Activated B cell treated with CpG ODN at 0.5 μM for 24 hours (primary cell): Measurements from ENCODE around the gene SGSM2. TPM values are rescaled to one million over a fixed set of nuclear protein-coding genes. Genes with fewer than 3 reads are reported as not detected.

Experiments
- ATAC-seq: fragments of 200-7000 bp; cut with Tn5 transposase; one replicate; pipeline ENCODE4 v1.10.0; 2021; ENCODE audit warnings: low read depth, mild to moderate bottlenecking, moderate library complexity
- CTCF ChIA-PET: fragments of 350-600 bp; sonication (Branson Sonifier 250); formaldehyde crosslinking; loops from one replicate; lab custom pipeline; 2021; ENCODE audit warnings: antibody characterized with exemption; lab: Charles Lee
- POLR2A ChIA-PET: fragments of 350-600 bp; sonication (Branson Sonifier 250); formaldehyde crosslinking; loops from one replicate; lab custom pipeline; 2021; ENCODE audit warnings: antibody characterized with exemption; lab: Charles Lee
- DNase-seq: peaks from one replicate; pipeline ENCODE4 v3.0.0; 2022
- H3K27ac Mint-ChIP-seq: one replicate; pipeline ENCODE4 v1.8.0; 2020; ENCODE audit warnings: mixed read lengths
- H3K27me3 Mint-ChIP-seq: one replicate; pipeline ENCODE4 v1.8.0; 2021; ENCODE audit warnings: mixed read lengths
- H3K36me3 Mint-ChIP-seq: one replicate; pipeline ENCODE4 v1.8.0; 2021; ENCODE audit warnings: low read depth, mixed read lengths
- H3K4me1 Mint-ChIP-seq: one replicate; pipeline ENCODE4 v1.8.0; 2021; ENCODE audit warnings: mixed read lengths
- H3K4me3 Mint-ChIP-seq: one replicate; pipeline ENCODE4 v1.8.0; 2020; ENCODE audit warnings: mild to moderate bottlenecking, mixed read lengths
- H3K9me3 Mint-ChIP-seq: one replicate; pipeline ENCODE4 v1.8.0; 2020; ENCODE audit warnings: mixed read lengths
- intact Hi-C: fragments of 100-400 bp; cut with micrococcal nuclease; formaldehyde crosslinking; loops from one replicate; pipeline ENCODE4 v1.15.1; 2024
- total RNA-seq: library from RNA; stranded (reverse); gene quantifications from 2 replicates; pipeline ENCODE4 v1.2.3, GENCODE V29; 2022
- TF ChIP-seq, protein P1 (sequence below): fragments of 200-600 bp; IDR thresholded peaks from one replicate; pipeline ENCODE4 v1.8.0; 2022; ENCODE audit warnings: antibody characterized with exemption, mild to moderate bottlenecking

SGSM2 gene
- total RNA-seq, 1 donor from 2014 or later: 60.5 TPM

DNA sequence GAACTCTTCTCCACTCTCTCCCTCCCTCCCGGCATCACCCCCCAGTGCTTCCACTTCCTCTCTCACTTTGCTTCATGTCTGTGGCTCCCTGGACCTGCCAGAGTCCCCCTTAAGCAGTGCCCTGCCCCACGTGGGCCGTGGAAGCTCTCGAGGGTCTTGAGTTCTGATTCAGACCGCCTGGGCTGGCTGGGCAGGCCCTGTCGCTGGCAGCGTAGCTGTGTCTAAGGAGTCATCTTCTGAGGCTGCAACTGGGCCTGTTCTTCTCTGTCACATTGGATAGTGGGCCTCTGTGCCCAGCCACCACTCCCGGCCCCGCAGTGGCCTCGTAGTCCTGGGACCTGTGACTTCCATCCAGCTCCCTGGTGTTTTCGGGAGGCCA, 32.9 kb downstream of the SGSM2 start:
- ChIA-PET CTCF (interaction anchor here (3.4 kb wide), 1 partner anchor 46 kb away, joined by 12 read pairs; no protein-coding TSS in a partner anchor), POLR2A (no interaction called here)
- peaks cover 31% of the 10 kb centered on the region for H3K36me3 Mint-ChIP-seq
- no peaks in the 10 kb centered on the region for H3K9me3 Mint-ChIP-seq
- ATAC-seq (no peak), DNase-seq (no peak)
- no peak overlapping the region for H3K4me3 Mint-ChIP-seq
- no peaks in the 10 kb centered on the region for H3K27me3 Mint-ChIP-seq
- no peak overlapping the region for H3K27ac Mint-ChIP-seq
- H3K4me1 Mint-ChIP-seq: no peaks in the 10 kb centered on the region
- TF ChIP-seq, protein P1, sequence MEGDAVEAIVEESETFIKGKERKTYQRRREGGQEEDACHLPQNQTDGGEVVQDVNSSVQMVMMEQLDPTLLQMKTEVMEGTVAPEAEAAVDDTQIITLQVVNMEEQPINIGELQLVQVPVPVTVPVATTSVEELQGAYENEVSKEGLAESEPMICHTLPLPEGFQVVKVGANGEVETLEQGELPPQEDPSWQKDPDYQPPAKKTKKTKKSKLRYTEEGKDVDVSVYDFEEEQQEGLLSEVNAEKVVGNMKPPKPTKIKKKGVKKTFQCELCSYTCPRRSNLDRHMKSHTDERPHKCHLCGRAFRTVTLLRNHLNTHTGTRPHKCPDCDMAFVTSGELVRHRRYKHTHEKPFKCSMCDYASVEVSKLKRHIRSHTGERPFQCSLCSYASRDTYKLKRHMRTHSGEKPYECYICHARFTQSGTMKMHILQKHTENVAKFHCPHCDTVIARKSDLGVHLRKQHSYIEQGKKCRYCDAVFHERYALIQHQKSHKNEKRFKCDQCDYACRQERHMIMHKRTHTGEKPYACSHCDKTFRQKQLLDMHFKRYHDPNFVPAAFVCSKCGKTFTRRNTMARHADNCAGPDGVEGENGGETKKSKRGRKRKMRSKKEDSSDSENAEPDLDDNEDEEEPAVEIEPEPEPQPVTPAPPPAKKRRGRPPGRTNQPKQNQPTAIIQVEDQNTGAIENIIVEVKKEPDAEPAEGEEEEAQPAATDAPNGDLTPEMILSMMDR: no peak
- intact Hi-C loops: no loop called here

DNA sequence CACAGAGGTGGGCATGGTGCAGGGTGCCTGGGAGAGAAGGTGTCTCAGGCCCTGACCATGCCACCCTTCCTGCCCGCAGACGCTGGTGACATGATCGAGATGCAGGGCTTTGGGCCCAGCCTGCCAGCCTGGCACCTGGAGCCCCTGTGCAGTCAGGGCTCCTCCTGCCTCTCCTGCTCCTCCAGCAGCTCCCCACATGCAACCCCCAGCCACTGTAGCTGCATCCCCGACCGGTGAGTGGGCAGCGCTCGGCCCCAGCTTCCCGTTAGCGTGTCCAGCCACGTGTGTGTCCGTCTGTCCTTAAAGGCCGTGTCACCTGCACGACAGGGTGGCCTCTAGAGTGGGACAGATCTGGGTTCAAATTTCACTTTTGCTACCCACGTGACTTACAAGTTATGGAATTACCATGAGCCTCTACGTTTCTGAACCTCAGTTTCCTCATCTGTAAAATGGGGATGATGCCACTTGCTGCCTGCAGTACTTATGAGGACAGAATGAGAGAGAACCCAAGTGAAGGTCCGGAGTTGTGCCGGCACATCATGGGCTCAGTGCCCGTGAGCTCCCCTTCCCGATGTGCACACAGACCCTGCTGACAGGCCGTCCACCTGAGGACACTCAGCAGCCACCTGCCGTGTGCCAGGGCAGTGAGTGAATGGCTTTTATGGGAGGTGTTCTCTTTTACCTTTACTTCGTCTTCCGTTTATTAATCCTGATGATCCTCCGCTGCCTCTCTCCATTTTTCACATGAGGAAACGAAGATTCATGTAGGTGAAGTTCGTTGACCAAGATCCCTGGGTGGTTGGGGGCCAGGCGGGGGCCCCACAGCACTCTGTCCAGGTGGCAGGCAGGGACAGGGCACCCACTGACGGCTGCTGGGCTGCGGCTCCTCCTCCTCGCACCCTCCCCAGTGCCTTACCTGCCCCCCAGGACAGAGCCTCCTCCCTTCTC, 34.2 kb downstream of the SGSM2 start:
- intact Hi-C loops: no loop called here
- ChIA-PET POLR2A (no interaction called here), CTCF (interaction anchor here (3.4 kb wide), 1 partner anchor 45 kb away, joined by 12 read pairs; no protein-coding TSS in a partner anchor)
- Mint-ChIP-seq H3K27me3 (no peaks in the 10 kb centered on the region), H3K27ac (no peak overlapping the region), H3K9me3 (no peaks in the 10 kb centered on the region), H3K4me3 (no peak overlapping the region), H3K36me3 (peaks cover 32% of the 10 kb centered on the region), H3K4me1 (no peaks in the 10 kb centered on the region)
- no peak for ATAC-seq
- DNase-seq: no peak
- TF ChIP-seq, protein P1: no peak

DNA sequence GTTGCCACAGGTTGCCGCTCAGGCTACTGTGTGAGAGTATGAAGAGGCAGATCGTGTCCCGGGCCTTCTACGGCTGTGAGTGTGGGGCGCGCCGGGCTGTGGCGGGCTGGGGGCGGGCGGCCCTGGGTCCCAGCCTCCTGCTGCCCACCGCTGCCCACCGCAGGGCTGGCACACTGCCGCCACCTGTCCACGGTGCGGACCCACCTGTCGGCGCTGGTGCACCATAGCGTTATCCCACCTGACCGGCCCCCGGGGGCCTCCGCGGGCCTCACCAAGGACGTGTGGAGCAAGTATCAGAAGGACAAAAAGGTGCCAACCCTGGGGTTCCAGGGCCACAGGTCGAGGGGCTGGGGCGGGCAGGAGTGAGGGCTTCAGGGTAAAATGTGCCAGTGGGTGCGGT, 34.9 kb downstream of the SGSM2 start:
- intact Hi-C loops: no loop called here
- ChIA-PET CTCF (no interaction called here), POLR2A (no interaction called here)
- TF ChIP-seq, protein P1: no peak
- DNase-seq (no peak), ATAC-seq (no peak)
- H3K4me3 Mint-ChIP-seq: no peak overlapping the region
- H3K27me3 Mint-ChIP-seq: no peaks in the 10 kb centered on the region
- H3K27ac Mint-ChIP-seq: no peak overlapping the region
- no peaks in the 10 kb centered on the region for H3K4me1 Mint-ChIP-seq
- no peaks in the 10 kb centered on the region for H3K9me3 Mint-ChIP-seq
- peaks cover 34% of the 10 kb centered on the region for H3K36me3 Mint-ChIP-seq

DNA sequence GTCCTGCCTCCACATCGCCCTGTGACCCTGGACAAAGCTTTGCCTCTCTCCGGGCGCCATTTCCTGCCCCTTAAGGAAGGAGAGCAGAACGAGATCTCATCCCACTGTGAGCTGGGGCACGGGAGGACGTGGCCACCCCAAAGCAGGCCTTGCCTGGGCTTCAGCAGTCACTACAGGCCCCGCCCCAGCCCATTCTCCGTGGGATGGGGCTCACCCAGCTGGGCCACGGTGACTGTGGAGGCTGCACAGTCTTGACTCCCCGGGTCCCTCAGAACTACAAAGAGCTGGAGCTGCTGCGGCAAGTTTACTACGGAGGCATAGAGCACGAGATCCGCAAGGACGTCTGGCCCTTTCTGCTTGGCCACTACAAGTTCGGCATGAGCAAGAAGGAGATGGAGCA, 35.4 kb downstream of the SGSM2 start:
- intact Hi-C loops: no loop called here
- H3K4me3 Mint-ChIP-seq: no peak overlapping the region
- CTCF ChIA-PET: no interaction called here
- DNase-seq (no peak), ATAC-seq (no peak)
- POLR2A ChIA-PET: no interaction called here
- no peak overlapping the region for H3K27ac Mint-ChIP-seq
- no peaks in the 10 kb centered on the region for H3K9me3 Mint-ChIP-seq
- no peaks in the 10 kb centered on the region for H3K27me3 Mint-ChIP-seq
- no peaks in the 10 kb centered on the region for H3K4me1 Mint-ChIP-seq
- H3K36me3 Mint-ChIP-seq: peaks cover 37% of the 10 kb centered on the region
- TF ChIP-seq, protein P1: no peak

DNA sequence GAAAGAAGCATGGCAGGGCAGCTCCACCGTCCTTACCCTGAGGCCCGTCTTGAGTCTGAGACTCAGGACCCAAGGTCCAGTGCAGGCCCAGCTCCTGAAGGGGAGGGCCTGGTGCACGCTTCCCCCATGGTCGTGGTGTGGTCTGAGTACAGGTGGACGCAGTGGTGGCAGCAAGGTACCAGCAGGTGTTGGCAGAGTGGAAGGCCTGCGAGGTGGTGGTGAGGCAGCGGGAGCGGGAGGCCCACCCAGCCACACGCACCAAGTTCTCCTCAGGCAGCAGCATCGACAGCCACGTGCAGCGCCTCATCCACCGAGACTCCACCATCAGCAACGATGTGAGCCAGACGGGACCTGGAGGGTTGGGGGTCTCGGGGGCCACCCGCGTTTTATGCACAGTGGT, 35.9 kb downstream of the SGSM2 start:
- no peak for DNase-seq
- intact Hi-C loops: no loop called here
- no peak overlapping the region for H3K4me3 Mint-ChIP-seq
- H3K4me1 Mint-ChIP-seq: no peaks in the 10 kb centered on the region
- ChIA-PET CTCF (interaction anchor here (1.4 kb wide), 1 partner anchor 9 kb away, joined by 4 read pairs; no protein-coding TSS in a partner anchor), POLR2A (no interaction called here)
- TF ChIP-seq, protein P1: no peak
- H3K27ac Mint-ChIP-seq: no peak overlapping the region
- no peak for ATAC-seq
- H3K27me3 Mint-ChIP-seq: no peaks in the 10 kb centered on the region
- H3K36me3 Mint-ChIP-seq: peaks cover 41% of the 10 kb centered on the region
- no peaks in the 10 kb centered on the region for H3K9me3 Mint-ChIP-seq
